ENCODE measurements around the gene UBE3B. TPM values are rescaled to one million over a fixed set of nuclear protein-coding genes. Genes with fewer than 3 reads are reported as not detected.

The UBE3B gene
- total RNA-seq, 1 donor from 2014 or later: 34.4 TPM

DNA sequence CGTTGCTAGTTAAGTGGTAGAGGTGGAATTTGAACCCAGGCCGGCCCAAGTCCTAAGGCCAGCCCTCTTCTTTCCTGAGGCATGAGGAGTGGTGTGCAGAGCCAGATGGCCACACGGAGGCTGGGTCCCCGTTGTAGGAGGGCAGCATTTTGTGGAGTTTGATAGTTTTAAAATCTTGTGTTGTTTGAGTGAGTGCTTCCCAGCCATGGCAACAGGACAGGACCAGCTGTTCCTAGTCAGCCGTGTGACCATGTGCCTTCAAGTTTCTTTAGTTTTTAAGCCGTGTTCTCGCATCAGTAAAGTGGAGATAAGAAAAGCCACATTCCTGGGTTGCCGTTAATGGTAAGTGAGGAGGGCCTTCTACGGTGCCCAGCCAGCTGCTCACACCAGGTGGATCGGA is 44.4 kb downstream of the UBE3B start:
- Histone ChIP-seq H3K9ac (ENCODE audit: low read length) (no peak overlapping the region), H3K79me2 (ENCODE audit: insufficient read depth, low read length) (no peaks in the 10 kb centered on the region), H3K4me2 (ENCODE audit: low read length) (no peak overlapping the region), H3K9me3 (ENCODE audit: insufficient read depth, low read depth, low read length) (no peaks in the 10 kb centered on the region), H3K27me3 (ENCODE audit: insufficient read depth, low read length) (no peaks in the 10 kb centered on the region), H2AFZ (ENCODE audit: low read depth, low read length) (no peak overlapping the region), H3K36me3 (ENCODE audit: insufficient read depth, low read length) (peaks cover 16% of the 10 kb centered on the region), H3K4me1 (ENCODE audit: insufficient read depth, low read length) (peaks cover 15% of the 10 kb centered on the region), H3K27ac (ENCODE audit: low read depth, low read length) (no peak overlapping the region), H4K20me1 (ENCODE audit: insufficient read depth, low read length) (no peaks in the 10 kb centered on the region), H3K4me3 (ENCODE audit: insufficient read depth, low read depth, low read length) (no peak overlapping the region)
- Mint-ChIP-seq H3K4me3 (ENCODE audit: unreplicated experiment) (no peak overlapping the region), H3K9me3 (ENCODE audit: unreplicated experiment) (peaks cover 1% of the 10 kb centered on the region), H3K27me3 (ENCODE audit: low read depth, unreplicated experiment) (no peaks in the 10 kb centered on the region), H3K27ac (ENCODE audit: unreplicated experiment) (no peak overlapping the region), H3K4me1 (ENCODE audit: low read depth, unreplicated experiment) (peaks cover 10% of the 10 kb centered on the region), H3K36me3 (ENCODE audit: low read depth, unreplicated experiment) (peaks cover 26% of the 10 kb centered on the region)
- DNase-seq (ENCODE audit: low read depth): no peak
- no peak for TF ChIP-seq EZH2 (IDR thresholded peaks at IDR 0.05; ENCODE audit: insufficient read depth, low read length)
- TF ChIP-seq, protein P1, sequence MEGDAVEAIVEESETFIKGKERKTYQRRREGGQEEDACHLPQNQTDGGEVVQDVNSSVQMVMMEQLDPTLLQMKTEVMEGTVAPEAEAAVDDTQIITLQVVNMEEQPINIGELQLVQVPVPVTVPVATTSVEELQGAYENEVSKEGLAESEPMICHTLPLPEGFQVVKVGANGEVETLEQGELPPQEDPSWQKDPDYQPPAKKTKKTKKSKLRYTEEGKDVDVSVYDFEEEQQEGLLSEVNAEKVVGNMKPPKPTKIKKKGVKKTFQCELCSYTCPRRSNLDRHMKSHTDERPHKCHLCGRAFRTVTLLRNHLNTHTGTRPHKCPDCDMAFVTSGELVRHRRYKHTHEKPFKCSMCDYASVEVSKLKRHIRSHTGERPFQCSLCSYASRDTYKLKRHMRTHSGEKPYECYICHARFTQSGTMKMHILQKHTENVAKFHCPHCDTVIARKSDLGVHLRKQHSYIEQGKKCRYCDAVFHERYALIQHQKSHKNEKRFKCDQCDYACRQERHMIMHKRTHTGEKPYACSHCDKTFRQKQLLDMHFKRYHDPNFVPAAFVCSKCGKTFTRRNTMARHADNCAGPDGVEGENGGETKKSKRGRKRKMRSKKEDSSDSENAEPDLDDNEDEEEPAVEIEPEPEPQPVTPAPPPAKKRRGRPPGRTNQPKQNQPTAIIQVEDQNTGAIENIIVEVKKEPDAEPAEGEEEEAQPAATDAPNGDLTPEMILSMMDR (IDR thresholded peaks at IDR 0.05; ENCODE audit: insufficient read depth, low read depth, low read length): no peak
- FAIRE-seq: no peak

DNA sequence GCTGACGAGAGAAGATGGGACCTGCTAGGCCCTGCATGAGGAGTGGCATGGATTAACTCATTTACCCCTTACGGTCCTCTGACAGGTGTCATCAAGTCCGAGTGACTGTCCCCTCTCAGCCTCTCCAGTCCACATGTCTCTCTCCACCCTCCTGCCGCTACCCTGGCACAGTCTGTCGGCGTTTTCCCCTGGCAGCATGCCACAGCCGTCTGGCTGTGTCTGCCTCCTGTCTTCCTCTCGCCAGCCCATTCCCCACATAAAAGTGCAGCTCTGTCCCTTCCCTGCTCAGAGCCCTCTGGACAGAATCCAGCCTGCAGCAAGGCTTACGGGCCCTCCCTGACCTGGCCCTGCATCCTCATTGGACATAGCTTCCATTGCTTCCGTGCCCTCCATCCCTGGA is 45.6 kb downstream of the UBE3B start:
- Histone ChIP-seq H3K4me2 (ENCODE audit: low read length) (no peak overlapping the region), H3K4me1 (ENCODE audit: insufficient read depth, low read length) (peaks cover 15% of the 10 kb centered on the region), H3K9me3 (ENCODE audit: insufficient read depth, low read depth, low read length) (no peaks in the 10 kb centered on the region), H3K79me2 (ENCODE audit: insufficient read depth, low read length) (no peaks in the 10 kb centered on the region), H3K4me3 (ENCODE audit: insufficient read depth, low read depth, low read length) (no peak overlapping the region), H3K27me3 (ENCODE audit: insufficient read depth, low read length) (no peaks in the 10 kb centered on the region), H3K9ac (ENCODE audit: low read length) (no peak overlapping the region), H4K20me1 (ENCODE audit: insufficient read depth, low read length) (no peaks in the 10 kb centered on the region), H3K36me3 (ENCODE audit: insufficient read depth, low read length) (peaks cover 9% of the 10 kb centered on the region), H2AFZ (ENCODE audit: low read depth, low read length) (no peak overlapping the region), H3K27ac (ENCODE audit: low read depth, low read length) (no peak overlapping the region)
- Mint-ChIP-seq H3K4me1 (ENCODE audit: low read depth, unreplicated experiment) (peaks cover 10% of the 10 kb centered on the region), H3K27me3 (ENCODE audit: low read depth, unreplicated experiment) (no peaks in the 10 kb centered on the region), H3K36me3 (ENCODE audit: low read depth, unreplicated experiment) (peaks cover 27% of the 10 kb centered on the region), H3K9me3 (ENCODE audit: unreplicated experiment) (peaks cover 1% of the 10 kb centered on the region), H3K4me3 (ENCODE audit: unreplicated experiment) (no peak overlapping the region), H3K27ac (ENCODE audit: unreplicated experiment) (no peak overlapping the region)
- DNase-seq (ENCODE audit: low read depth) (no peak), FAIRE-seq (no peak)
- no peak for TF ChIP-seq EZH2 (IDR thresholded peaks at IDR 0.05; ENCODE audit: insufficient read depth, low read length)
- TF ChIP-seq, protein P1 (IDR thresholded peaks at IDR 0.05; ENCODE audit: insufficient read depth, low read depth, low read length): no peak

DNA sequence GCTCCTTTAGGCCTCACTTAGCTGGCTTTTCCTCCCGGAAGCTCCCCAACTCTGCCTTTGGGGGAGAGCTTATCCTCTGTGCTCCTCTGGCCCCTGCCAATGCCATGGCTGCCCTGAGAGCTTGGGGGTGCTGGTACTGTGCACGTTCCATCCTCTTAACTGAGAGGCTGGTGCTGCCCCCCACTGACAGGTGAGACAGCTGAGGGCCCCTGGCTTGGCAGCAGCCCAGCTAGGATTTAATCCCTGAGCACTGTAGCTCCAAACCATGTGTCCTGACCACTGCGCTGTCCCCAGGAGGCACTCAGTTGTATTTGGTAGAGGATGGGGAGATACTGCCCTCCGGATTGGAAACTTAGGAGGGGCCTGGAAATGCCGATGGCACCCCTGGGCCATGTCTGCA is 46.1 kb downstream of the UBE3B start:
- H3K36me3 ChIP-seq (ENCODE audit: insufficient read depth, low read length): peaks cover 9% of the 10 kb centered on the region
- H3K4me3 ChIP-seq (ENCODE audit: insufficient read depth, low read depth, low read length): no peak overlapping the region
- H3K9me3 ChIP-seq (ENCODE audit: insufficient read depth, low read depth, low read length): no peaks in the 10 kb centered on the region
- no peaks in the 10 kb centered on the region for H4K20me1 ChIP-seq (ENCODE audit: insufficient read depth, low read length)
- no peaks in the 10 kb centered on the region for H3K27me3 ChIP-seq (ENCODE audit: insufficient read depth, low read length)
- H3K4me1 ChIP-seq (ENCODE audit: insufficient read depth, low read length): peaks cover 15% of the 10 kb centered on the region
- H3K4me1 Mint-ChIP-seq (ENCODE audit: low read depth, unreplicated experiment): peaks cover 10% of the 10 kb centered on the region
- TF ChIP-seq, protein P1 (IDR thresholded peaks at IDR 0.05; ENCODE audit: insufficient read depth, low read depth, low read length): no peak
- TF ChIP-seq EZH2 (IDR thresholded peaks at IDR 0.05; ENCODE audit: insufficient read depth, low read length): no peak
- FAIRE-seq (no peak), DNase-seq (ENCODE audit: low read depth) (no peak)
- no peak overlapping the region for H3K4me3 Mint-ChIP-seq (ENCODE audit: unreplicated experiment)
- no peak overlapping the region for H3K9ac ChIP-seq (ENCODE audit: low read length)
- H3K4me2 ChIP-seq (ENCODE audit: low read length): no peak overlapping the region
- peaks cover 24% of the 10 kb centered on the region for H3K36me3 Mint-ChIP-seq (ENCODE audit: low read depth, unreplicated experiment)
- H3K9me3 Mint-ChIP-seq (ENCODE audit: unreplicated experiment): peaks cover 1% of the 10 kb centered on the region
- no peak overlapping the region for H2AFZ ChIP-seq (ENCODE audit: low read depth, low read length)
- no peak overlapping the region for H3K27ac ChIP-seq (ENCODE audit: low read depth, low read length)
- H3K27ac Mint-ChIP-seq (ENCODE audit: unreplicated experiment): no peak overlapping the region
- H3K79me2 ChIP-seq (ENCODE audit: insufficient read depth, low read length): no peaks in the 10 kb centered on the region
- no peaks in the 10 kb centered on the region for H3K27me3 Mint-ChIP-seq (ENCODE audit: low read depth, unreplicated experiment)
